ENCODE results near the gene ZNF362.

DNA sequence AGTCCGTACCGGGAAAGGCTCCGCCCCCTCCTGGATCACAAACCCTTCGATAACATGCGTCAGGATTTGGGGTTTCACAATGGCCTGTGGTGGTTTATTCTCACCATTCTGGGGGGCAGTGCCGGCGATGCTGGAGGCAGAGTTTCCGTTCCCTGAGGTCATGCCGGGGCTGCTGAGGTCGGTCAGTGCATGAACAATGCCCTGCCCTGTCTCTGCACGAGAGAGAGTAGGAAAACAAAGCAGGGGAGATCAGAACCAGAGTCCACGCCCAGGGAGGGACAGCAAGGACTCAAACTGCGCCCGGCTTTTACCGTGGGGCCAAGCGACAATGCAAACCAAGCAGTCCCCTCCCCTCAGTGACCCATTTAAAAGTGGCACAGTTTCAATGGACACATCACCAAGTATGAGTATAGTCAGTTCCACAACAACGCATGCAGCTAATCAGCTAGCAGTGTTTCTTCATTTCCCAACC lies 77.8 kb downstream of the ZNF362 start:
- TF ChIP-seq CTCF (IDR thresholded peaks at IDR 0.05) (no peak), EZH2 (IDR thresholded peaks at IDR 0.05) (no peak), EZH2phosphoT487 (IDR thresholded peaks at IDR 0.05) (no peak)

Measured in neural progenitor cell (in vitro differentiated cells).